ENCODE measurements around the gene PANK1. TPM values are rescaled to one million over a fixed set of nuclear protein-coding genes. Genes with fewer than 3 reads are reported as not detected.
A peak's percentile ranks its signal among the peaks of the same experiment; 100 is the strongest.

The PANK1 gene
- total RNA-seq, 1 experiment from 2014 or later, result 8.1 TPM

DNA sequence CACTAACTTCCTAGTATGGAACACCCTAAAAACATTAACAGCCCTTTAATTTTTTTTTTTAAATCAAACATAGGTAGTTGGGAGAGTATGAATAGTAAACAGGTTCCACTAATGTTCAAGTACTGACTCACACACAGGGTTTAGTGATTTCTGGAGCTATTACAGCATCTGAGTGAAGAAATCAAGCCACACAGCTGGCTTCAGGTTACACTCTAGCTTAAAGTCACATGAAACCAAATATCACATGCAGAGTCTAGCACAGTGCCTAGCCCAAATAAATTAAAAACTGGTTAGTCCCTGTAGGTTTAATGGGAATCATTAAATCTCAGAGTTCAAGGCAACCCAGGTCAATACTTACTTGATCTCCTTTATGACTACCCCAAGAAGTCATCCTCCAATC is 11.6 kb downstream of the PANK1 start:
- no peaks in the 10 kb centered on the region for H3K9me3 ChIP-seq (ENCODE audit: insufficient read depth, low read depth)
- H3F3A ChIP-seq (ENCODE audit: insufficient read depth, low read depth), result peaks cover 12% of the 10 kb centered on the region; the same call in 1 of the 2 replicates
- peaks cover 11% of the 10 kb centered on the region for H3K4me1 ChIP-seq (replicated peaks; ENCODE audit: insufficient read depth)
- H3K36me3 ChIP-seq (ENCODE audit: low read depth), result no peaks in the 10 kb centered on the region
- H3K79me2 ChIP-seq (ENCODE audit: low read depth), result peaks cover 7% of the 10 kb centered on the region; the same call in 1 of the 2 replicates
- H3K4me3 ChIP-seq, result no peak overlapping the region
- peak overlapping the region; percentile 28; the same call in 1 of the 2 replicates for H3K4me2 ChIP-seq
- peak; percentile 2 to 73 for DNase-seq
- ChIA-PET CTCF (no interaction called here), POLR2A (ENCODE audit: unreplicated experiment) (interaction anchor here (0.8 kb wide), 1 partner anchor 10 kb away, joined by 5 read pairs; no protein-coding TSS in a partner anchor)
- H3K27ac ChIP-seq, result peak overlapping the region; percentile 66
- intact Hi-C loops (cut with micrococcal nuclease; ENCODE audit: unreplicated experiment), result no loop called here
- no peak for TF ChIP-seq EZH2 (IDR thresholded peaks at IDR 0.05; ENCODE audit: low read depth)
- no peak for TF ChIP-seq CTCF (conservative IDR thresholded peaks at IDR 0.05)
- H4K20me1 ChIP-seq (ENCODE audit: insufficient read depth), result no peaks in the 10 kb centered on the region
- no peak overlapping the region for H2AFZ ChIP-seq
- no peaks in the 10 kb centered on the region for H3K27me3 ChIP-seq (ENCODE audit: insufficient read depth, low read depth)
- no TSS peak for BruUV-seq (replicated peaks)
- no peaks in the 10 kb centered on the region for H3K9me2 ChIP-seq (ENCODE audit: insufficient read depth)

GRCh38 chr10:89632824-89633223 is 12.2 kb downstream of the PANK1 start:
- intact Hi-C loops (cut with micrococcal nuclease; ENCODE audit: unreplicated experiment), result no loop called here
- no peaks in the 10 kb centered on the region for H3K9me3 ChIP-seq (ENCODE audit: insufficient read depth, low read depth)
- no peak overlapping the region for H2AFZ ChIP-seq
- TF ChIP-seq EZH2 (IDR thresholded peaks at IDR 0.05; ENCODE audit: low read depth) (no peak), CTCF (conservative IDR thresholded peaks at IDR 0.05) (no peak)
- DNase-seq, result no peak
- no TSS peak for BruUV-seq (replicated peaks)
- H3F3A ChIP-seq (ENCODE audit: insufficient read depth, low read depth), result peaks cover 12% of the 10 kb centered on the region; the same call in 1 of the 2 replicates
- no peaks in the 10 kb centered on the region for H3K9me2 ChIP-seq (ENCODE audit: insufficient read depth)
- peaks cover 11% of the 10 kb centered on the region for H3K4me1 ChIP-seq (replicated peaks; ENCODE audit: insufficient read depth)
- H3K79me2 ChIP-seq (ENCODE audit: low read depth), result peaks cover 7% of the 10 kb centered on the region; the same call in 1 of the 2 replicates
- CTCF ChIA-PET, result no interaction called here
- H3K4me2 ChIP-seq, result peak overlapping the region; percentile 28; the same call in 1 of the 2 replicates
- no peaks in the 10 kb centered on the region for H4K20me1 ChIP-seq (ENCODE audit: insufficient read depth)
- H3K27me3 ChIP-seq (ENCODE audit: insufficient read depth, low read depth), result no peaks in the 10 kb centered on the region
- H3K36me3 ChIP-seq (ENCODE audit: low read depth), result no peaks in the 10 kb centered on the region
- POLR2A ChIA-PET (ENCODE audit: unreplicated experiment), result no interaction called here
- H3K4me3 ChIP-seq, result no peak overlapping the region
- peak overlapping the region; percentile 66 for H3K27ac ChIP-seq

DNA sequence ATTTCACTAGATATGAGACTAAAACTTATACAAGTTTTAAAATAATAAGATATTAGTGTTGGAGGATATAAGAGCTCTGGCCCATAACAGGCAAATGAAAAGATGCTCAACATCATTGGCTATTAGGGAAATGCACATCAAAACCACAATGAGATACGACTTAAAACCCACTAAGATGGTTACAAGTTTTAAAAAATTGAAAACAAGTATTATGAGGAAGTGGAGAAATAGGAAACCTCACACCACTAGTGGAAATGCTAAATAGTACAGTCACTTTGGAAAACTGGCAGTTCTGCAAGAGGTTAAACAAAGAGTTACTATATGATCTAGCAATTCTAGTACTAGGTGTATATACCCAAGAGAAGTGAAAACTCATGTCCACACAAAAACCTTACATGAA is 17.2 kb downstream of the PANK1 start:
- intact Hi-C loops (cut with micrococcal nuclease; ENCODE audit: unreplicated experiment), result no loop called here
- peaks cover 3% of the 10 kb centered on the region; the same call in 1 of the 2 replicates for H3K79me2 ChIP-seq (ENCODE audit: low read depth)
- no peaks in the 10 kb centered on the region for H3K36me3 ChIP-seq (ENCODE audit: low read depth)
- H3K27ac ChIP-seq, result no peak overlapping the region
- no peak overlapping the region for H3K4me2 ChIP-seq
- ChIA-PET POLR2A (ENCODE audit: unreplicated experiment) (no interaction called here), CTCF (no interaction called here)
- H4K20me1 ChIP-seq (ENCODE audit: insufficient read depth), result no peaks in the 10 kb centered on the region
- H3F3A ChIP-seq (ENCODE audit: insufficient read depth, low read depth), result no peaks in the 10 kb centered on the region; the same call in 1 of the 2 replicates
- no TSS peak for BruUV-seq (replicated peaks)
- no peaks in the 10 kb centered on the region for H3K9me2 ChIP-seq (ENCODE audit: insufficient read depth)
- no peaks in the 10 kb centered on the region for H3K27me3 ChIP-seq (ENCODE audit: insufficient read depth, low read depth)
- no peaks in the 10 kb centered on the region for H3K9me3 ChIP-seq (ENCODE audit: insufficient read depth, low read depth)
- no peak for TF ChIP-seq CTCF (conservative IDR thresholded peaks at IDR 0.05)
- TF ChIP-seq EZH2 (IDR thresholded peaks at IDR 0.05; ENCODE audit: low read depth), result no peak
- no peak for DNase-seq
- H3K4me3 ChIP-seq, result no peak overlapping the region
- H2AFZ ChIP-seq, result no peak overlapping the region
- H3K4me1 ChIP-seq (replicated peaks; ENCODE audit: insufficient read depth), result no peaks in the 10 kb centered on the region

Measured in PC-9 (cell line).